HepG2 (cell line): Measurements from ENCODE around the gene NOX3. TPM values are rescaled to one million over a fixed set of nuclear protein-coding genes. Genes with fewer than 3 reads are reported as not detected.
A peak's percentile ranks its signal among the peaks of the same experiment; 100 is the strongest.

Source experiments
- ATAC-seq: fragments of 200-7000 bp; cut with Tn5 transposase; 3 replicates; pipeline ENCODE4 v1.9.1; 2020; ENCODE audit warnings: mild to moderate bottlenecking, moderate library complexity
- BruUV-seq: library from RNA; stranded (reverse); fragments of 400-500 nt; replicated peaks from 2 replicates; lab custom pipeline; 2021; lab: Mats Ljungman, UMichigan
- CTCF ChIA-PET: fragments of 300-600 bp; formaldehyde crosslinking; extraction: SDS; loops from one replicate; lab custom pipeline; 2021; ENCODE audit warnings: low total read pairs, inconsistent platforms, low intra/inter-chr PET ratio; lab: Yijun Ruan, JAX
- POLR2A ChIA-PET: fragments of 350-600 bp; sonication (Branson Sonifier 250); formaldehyde crosslinking; loops from one replicate; lab custom pipeline; 2020; ENCODE audit warnings: antibody characterized with exemption, inconsistent platforms; lab: Yijun Ruan, JAX
- DNase-seq: peaks from one replicate; pipeline ENCODE4 v3.0.0-alpha.2; 2015; ENCODE audit warnings: low spot score
- FAIRE-seq: peaks from 3 replicates; lab custom pipeline; 2011; peaks lifted over from hg19 to GRCh38; lab: Jason Lieb, UNC
- H2AFZ ChIP-seq: one replicate; pipeline ENCODE4 v1.6.1; 2011; ENCODE audit warnings: low read length, inconsistent platforms
- H3K27ac ChIP-seq: fragments of 300-600 bp; 3 replicates; pipeline ENCODE4 v1.8.0; 2011; ENCODE audit warnings: mixed run types, mild to moderate bottlenecking, mixed read lengths, low read length, inconsistent platforms; ENCODE audit not compliant: insufficient read depth; ENCODE audit errors: extremely low read length
- H3K27me3 ChIP-seq, 2 experiments: fragments of 200-600 bp in 1 of 2; 2 replicates in 1 of 2; 3 replicates in 1 of 2; pipeline versions ENCODE4 v1.6.0 to v1.8.0; 2011; ENCODE audit warnings: low read length in 2 of 2, mild to moderate bottlenecking in 2 of 2, moderate library complexity in 2 of 2, inconsistent platforms in 1 of 2; ENCODE audit not compliant: insufficient read depth in 2 of 2, control insufficient read depth in 1 of 2
- H3K36me3 ChIP-seq, 2 experiments: fragments of 200-600 bp in 1 of 2; replicated peaks in 1 of 2; 2 replicates in 1 of 2; 3 replicates in 1 of 2; pipeline versions ENCODE4 v1.5.1 to v1.8.0; 2011; ENCODE audit warnings: low read length in 2 of 2, inconsistent platforms in 1 of 2; ENCODE audit not compliant: insufficient read depth in 2 of 2, control insufficient read depth in 1 of 2
- H3K4me1 ChIP-seq: 2 replicates; pipeline ENCODE4 v1.5.1; 2012; ENCODE audit warnings: low read length, inconsistent platforms; ENCODE audit not compliant: insufficient read depth
- H3K4me2 ChIP-seq: 2 replicates; pipeline ENCODE4 v1.6.0; 2011; ENCODE audit warnings: low read depth, low read length, inconsistent platforms
- H3K4me3 ChIP-seq, 3 experiments: fragments of 200-600 bp in 1 of 3; sonication (generic), shearing (Covaris generic) in 1 of 3; replicated peaks in 1 of 3; 2 replicates each; pipeline ENCODE4 v1.5.1; 2011 to 2016; ENCODE audit warnings: low read length in 3 of 3, inconsistent platforms in 2 of 3, low read depth in 2 of 3, mild to moderate bottlenecking in 2 of 3, control low read depth in 1 of 3, mixed read lengths in 1 of 3; ENCODE audit not compliant: insufficient read depth in 1 of 3
- H3K79me2 ChIP-seq: one replicate; pipeline ENCODE4 v1.6.1; 2011; ENCODE audit warnings: low read length, inconsistent platforms; ENCODE audit not compliant: insufficient read depth
- H3K9ac ChIP-seq: 2 replicates; pipeline ENCODE4 v1.6.0; 2011; ENCODE audit warnings: mild to moderate bottlenecking, low read depth, low read length, inconsistent platforms; ENCODE audit not compliant: insufficient read depth
- H3K9me3 ChIP-seq: 2 replicates; pipeline ENCODE4 v1.5.1; 2012; ENCODE audit warnings: mild to moderate bottlenecking, low read length
- H4K20me1 ChIP-seq: 2 replicates; pipeline ENCODE4 v1.6.0; 2011; ENCODE audit warnings: inconsistent platforms, mild to moderate bottlenecking, low read length, moderate library complexity; ENCODE audit not compliant: insufficient read depth
- HNF4G ChIP-seq, 2 experiments: sonication (generic) in 1 of 2; formaldehyde crosslinking in 1 of 2; IDR thresholded peaks; 2 replicates each; pipeline versions ENCODE4 v1.4.0 to v1.6.1; 2011 to 2020; ENCODE audit warnings: borderline replicate concordance in 2 of 2, low read depth in 2 of 2, mild to moderate bottlenecking in 2 of 2, low read length in 1 of 2, missing genetic modification reagents in 1 of 2, moderate library complexity in 1 of 2
- MEF2D ChIP-seq: sonication (generic); formaldehyde crosslinking; IDR thresholded peaks from 2 replicates; pipeline ENCODE4 v1.5.1; 2020; ENCODE audit warnings: mild to moderate bottlenecking, missing genetic modification reagents
- MXD4 ChIP-seq: IDR thresholded peaks from 2 replicates; pipeline ENCODE4 v1.6.1; 2016; ENCODE audit warnings: mild to moderate bottlenecking, missing biosample characterization, missing genetic modification reagents
- MYC ChIP-seq: sonication (generic); formaldehyde crosslinking; IDR thresholded peaks from 2 replicates; pipeline ENCODE4 v1.9.0; 2021; ENCODE audit warnings: missing genetic modification reagents, borderline replicate concordance
- NCOA2 ChIP-seq: sonication (generic); formaldehyde crosslinking; IDR thresholded peaks from 2 replicates; pipeline ENCODE4 v1.8.0; 2022; ENCODE audit warnings: inconsistent platforms
- PPARG ChIP-seq: conservative IDR thresholded peaks from 2 replicates; pipeline ENCODE4 v1.6.1; 2016; ENCODE audit warnings: missing biosample characterization, missing genetic modification reagents
- RAD21 ChIP-seq: fragments of 450-650 bp; formaldehyde crosslinking; IDR thresholded peaks from 2 replicates; pipeline ENCODE4 v1.5.0; 2020; ENCODE audit warnings: mild to moderate bottlenecking
- REPIN1 ChIP-seq: sonication (generic); formaldehyde crosslinking; IDR thresholded peaks from 2 replicates; pipeline ENCODE4 v1.8.0; 2022; ENCODE audit warnings: missing genetic modification reagents, low read depth, mild to moderate bottlenecking, borderline replicate concordance
- SAP130 ChIP-seq: IDR thresholded peaks from 2 replicates; pipeline ENCODE4 v1.6.1; 2016; ENCODE audit warnings: low read depth
- SOX5 ChIP-seq: IDR thresholded peaks from 2 replicates; pipeline ENCODE4 v1.6.1; 2016; ENCODE audit warnings: borderline replicate concordance
- SP1 ChIP-seq, 2 experiments: fragments of 450-650 bp in 1 of 2; sonication (generic) in 1 of 2; formaldehyde crosslinking in 1 of 2; IDR thresholded peaks; 2 replicates each; pipeline versions ENCODE4 v1.4.0 to v1.6.1; 2016 to 2020; ENCODE audit warnings: missing genetic modification reagents in 1 of 2
- ZBTB8A ChIP-seq: sonication (generic); formaldehyde crosslinking; IDR thresholded peaks from 2 replicates; pipeline ENCODE4 v1.4.0; 2020; ENCODE audit warnings: mild to moderate bottlenecking, low read depth, missing genetic modification reagents, borderline replicate concordance
- ZNF530 ChIP-seq: sonication (generic); formaldehyde crosslinking; IDR thresholded peaks from 2 replicates; pipeline ENCODE4 v1.5.0; 2020; ENCODE audit warnings: low read depth, mild to moderate bottlenecking, missing genetic modification reagents
- ZNF614 ChIP-seq: IDR thresholded peaks from 2 replicates; pipeline ENCODE4 v1.6.1; 2018; ENCODE audit warnings: missing biosample characterization, missing genetic modification reagents, inconsistent platforms, borderline replicate concordance
- ZSCAN12 ChIP-seq: sonication (generic); formaldehyde crosslinking; IDR thresholded peaks from 2 replicates; pipeline ENCODE4 v1.9.0; 2021; ENCODE audit warnings: mild to moderate bottlenecking, missing genetic modification reagents
- WGBS: methylation state at CpG from one replicate; pipeline ENCODE4 v1.1.6; 2017; ENCODE audit warnings: low lambda C conversion rate; 5-methylcytosine and 5-hydroxymethylcytosine counted together
- in situ Hi-C: cut with HindIII; loops from 2 replicates; pipeline ENCODE4 v1.10.0; 2017; ENCODE audit warnings: low pct_unique_long_range_greater_than_20kb; ENCODE audit not compliant: extremely low pct_ligation_motif_present
- intact Hi-C: fragments of 100-400 bp; cut with micrococcal nuclease; formaldehyde crosslinking; loops from one replicate; pipeline ENCODE4 v1.10.0; 2022; ENCODE audit not compliant: unreplicated experiment
- polyA plus RNA-seq, 8 experiments: library from polyadenylated mRNA; depleted of rRNA in 3 of 8; stranded (reverse) in 7 of 8; unstranded in 1 of 8; fragments of >200 nt; fragmentation: Illumina TruSeq in 4 of 8; extraction: Trizol in 4 of 8; gene quantifications; 2 replicates each; pipeline versions ENCODE4 v1.2.1 to v1.2.3, GENCODE V29; 2011 to 2016; ENCODE audit warnings: low read depth in 4 of 8, missing spikeins in 1 of 8, mixed read lengths in 1 of 8; ENCODE audit not compliant: insufficient read depth in 1 of 8
- total RNA-seq, 5 experiments: library from RNA; depleted of rRNA; stranded (reverse); fragments of >200 nt; fragmentation: Illumina TruSeq; extraction: Trizol; gene quantifications; 2 replicates each; pipeline ENCODE4 v1.2.3, GENCODE V29; 2016; ENCODE audit warnings: low read depth in 1 of 5
- TF ChIP-seq, protein P1 (sequence below): sonication (generic); formaldehyde crosslinking; IDR thresholded peaks from 2 replicates; pipeline ENCODE4 v1.5.0; 2020; ENCODE audit warnings: mild to moderate bottlenecking, missing genetic modification reagents
- TF ChIP-seq, protein P2 (sequence below): IDR thresholded peaks from 2 replicates; pipeline ENCODE4 v1.6.1; 2016; ENCODE audit warnings: missing compliant biosample characterization, missing genetic modification reagents, borderline replicate concordance
- TF ChIP-seq, protein P3 (sequence below): IDR thresholded peaks from 2 replicates; pipeline ENCODE4 v1.4.0; 2020; ENCODE audit warnings: mild to moderate bottlenecking, missing genetic modification reagents

The NOX3 gene
- total and polyA plus RNA-seq, 2 of the 13 experiments (the other 11 are each of a cell fraction or from before 2014, with no cell fraction given): 0.09 to 0.18 TPM

GRCh38 chr6:155414049-155414448 is 41.6 kb downstream of the NOX3 start:
- peaks cover 60% of the 10 kb centered on the region for H3K4me1 ChIP-seq
- FAIRE-seq (no peak), ATAC-seq (peak; percentile 60), DNase-seq (peak; percentile 64)
- ChIA-PET POLR2A (interaction anchor here (1.0 to 1.5 kb wide), 2 partner anchors 15 to 85 kb away, joined by 5 to 10 read pairs; no protein-coding TSS in a partner anchor), CTCF (no interaction called here)
- 70% methylated on average over 3 of the region's 3 CpGs for WGBS
- in situ Hi-C loops (no loop called here), intact Hi-C loops (no loop called here)
- H3K4me3 ChIP-seq: no peak overlapping the region
- H3K4me2 ChIP-seq: peak overlapping the region; percentile 22; the same call in 1 of the 2 replicates
- no peaks in the 10 kb centered on the region for H3K36me3 ChIP-seq
- H3K9ac ChIP-seq: 0 out of 2 replicates have a peak overlapping the region, but pooled peaks have one; percentile 7
- peak overlapping the region; percentile 44 for H2AFZ ChIP-seq
- H3K9me3 ChIP-seq: no peaks in the 10 kb centered on the region
- peak overlapping the region; percentile 62 for H3K27ac ChIP-seq
- no TSS peak for BruUV-seq
- no peaks in the 10 kb centered on the region for H3K79me2 ChIP-seq
- no peaks in the 10 kb centered on the region for H3K27me3 ChIP-seq
- H4K20me1 ChIP-seq: no peaks in the 10 kb centered on the region
- TF ChIP-seq RAD21 (CRISPR knock-in tag) (no peak), PPARG (CRISPR knock-in tag) (0 out of 2 replicates have a peak, but pooled peaks have one; percentile 29), SP1 (IDR thresholded peaks at IDR 0.05) (no peak), SP1 (CRISPR knock-in tag; IDR thresholded peaks at IDR 0.05) (no peak), ZBTB8A (no peak), MEF2D (CRISPR knock-in tag) (no peak), MYC (CRISPR knock-in tag) (no peak), SOX5 (CRISPR knock-in tag) (peak; percentile 46; the same call in 1 of the 2 replicates), REPIN1 (CRISPR knock-in tag) (0 out of 2 replicates have a peak, but pooled peaks have one; percentile 23), NCOA2 (CRISPR knock-in tag) (peak; percentile 53), ZNF530 (CRISPR knock-in tag) (no peak), MXD4 (0 out of 2 replicates have a peak, but pooled peaks have one; percentile 31), SAP130 (CRISPR knock-in tag) (0 out of 2 replicates have a peak, but pooled peaks have one; percentile 19), ZSCAN12 (CRISPR knock-in tag) (no peak), ZNF614 (peak; percentile 17; the same call in 1 of the 2 replicates), HNF4G (IDR thresholded peaks at IDR 0.05; ENCODE audit: borderline replicate concordance, low read depth, low read length) (peak; percentile 49; the same call in 1 of the 2 replicates), HNF4G (CRISPR knock-in tag; IDR thresholded peaks at IDR 0.05; ENCODE audit: borderline replicate concordance, low read depth) (no peak)
- TF ChIP-seq, protein P1, sequence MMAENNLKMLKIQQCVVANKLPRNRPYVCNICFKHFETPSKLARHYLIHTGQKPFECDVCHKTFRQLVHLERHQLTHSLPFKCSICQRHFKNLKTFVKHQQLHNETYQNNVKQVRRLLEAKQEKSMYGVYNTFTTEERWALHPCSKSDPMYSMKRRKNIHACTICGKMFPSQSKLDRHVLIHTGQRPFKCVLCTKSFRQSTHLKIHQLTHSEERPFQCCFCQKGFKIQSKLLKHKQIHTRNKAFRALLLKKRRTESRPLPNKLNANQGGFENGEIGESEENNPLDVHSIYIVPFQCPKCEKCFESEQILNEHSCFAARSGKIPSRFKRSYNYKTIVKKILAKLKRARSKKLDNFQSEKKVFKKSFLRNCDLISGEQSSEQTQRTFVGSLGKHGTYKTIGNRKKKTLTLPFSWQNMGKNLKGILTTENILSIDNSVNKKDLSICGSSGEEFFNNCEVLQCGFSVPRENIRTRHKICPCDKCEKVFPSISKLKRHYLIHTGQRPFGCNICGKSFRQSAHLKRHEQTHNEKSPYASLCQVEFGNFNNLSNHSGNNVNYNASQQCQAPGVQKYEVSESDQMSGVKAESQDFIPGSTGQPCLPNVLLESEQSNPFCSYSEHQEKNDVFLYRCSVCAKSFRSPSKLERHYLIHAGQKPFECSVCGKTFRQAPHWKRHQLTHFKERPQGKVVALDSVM (CRISPR knock-in tag): no peak
- TF ChIP-seq, protein P2, sequence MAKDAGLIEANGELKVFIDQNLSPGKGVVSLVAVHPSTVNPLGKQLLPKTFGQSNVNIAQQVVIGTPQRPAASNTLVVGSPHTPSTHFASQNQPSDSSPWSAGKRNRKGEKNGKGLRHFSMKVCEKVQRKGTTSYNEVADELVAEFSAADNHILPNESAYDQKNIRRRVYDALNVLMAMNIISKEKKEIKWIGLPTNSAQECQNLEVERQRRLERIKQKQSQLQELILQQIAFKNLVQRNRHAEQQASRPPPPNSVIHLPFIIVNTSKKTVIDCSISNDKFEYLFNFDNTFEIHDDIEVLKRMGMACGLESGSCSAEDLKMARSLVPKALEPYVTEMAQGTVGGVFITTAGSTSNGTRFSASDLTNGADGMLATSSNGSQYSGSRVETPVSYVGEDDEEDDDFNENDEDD (CRISPR knock-in tag): peak; percentile 32; the same call in 1 of the 2 replicates
- TF ChIP-seq, protein P3, sequence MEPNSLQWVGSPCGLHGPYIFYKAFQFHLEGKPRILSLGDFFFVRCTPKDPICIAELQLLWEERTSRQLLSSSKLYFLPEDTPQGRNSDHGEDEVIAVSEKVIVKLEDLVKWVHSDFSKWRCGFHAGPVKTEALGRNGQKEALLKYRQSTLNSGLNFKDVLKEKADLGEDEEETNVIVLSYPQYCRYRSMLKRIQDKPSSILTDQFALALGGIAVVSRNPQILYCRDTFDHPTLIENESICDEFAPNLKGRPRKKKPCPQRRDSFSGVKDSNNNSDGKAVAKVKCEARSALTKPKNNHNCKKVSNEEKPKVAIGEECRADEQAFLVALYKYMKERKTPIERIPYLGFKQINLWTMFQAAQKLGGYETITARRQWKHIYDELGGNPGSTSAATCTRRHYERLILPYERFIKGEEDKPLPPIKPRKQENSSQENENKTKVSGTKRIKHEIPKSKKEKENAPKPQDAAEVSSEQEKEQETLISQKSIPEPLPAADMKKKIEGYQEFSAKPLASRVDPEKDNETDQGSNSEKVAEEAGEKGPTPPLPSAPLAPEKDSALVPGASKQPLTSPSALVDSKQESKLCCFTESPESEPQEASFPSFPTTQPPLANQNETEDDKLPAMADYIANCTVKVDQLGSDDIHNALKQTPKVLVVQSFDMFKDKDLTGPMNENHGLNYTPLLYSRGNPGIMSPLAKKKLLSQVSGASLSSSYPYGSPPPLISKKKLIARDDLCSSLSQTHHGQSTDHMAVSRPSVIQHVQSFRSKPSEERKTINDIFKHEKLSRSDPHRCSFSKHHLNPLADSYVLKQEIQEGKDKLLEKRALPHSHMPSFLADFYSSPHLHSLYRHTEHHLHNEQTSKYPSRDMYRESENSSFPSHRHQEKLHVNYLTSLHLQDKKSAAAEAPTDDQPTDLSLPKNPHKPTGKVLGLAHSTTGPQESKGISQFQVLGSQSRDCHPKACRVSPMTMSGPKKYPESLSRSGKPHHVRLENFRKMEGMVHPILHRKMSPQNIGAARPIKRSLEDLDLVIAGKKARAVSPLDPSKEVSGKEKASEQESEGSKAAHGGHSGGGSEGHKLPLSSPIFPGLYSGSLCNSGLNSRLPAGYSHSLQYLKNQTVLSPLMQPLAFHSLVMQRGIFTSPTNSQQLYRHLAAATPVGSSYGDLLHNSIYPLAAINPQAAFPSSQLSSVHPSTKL (CRISPR knock-in tag): peak; percentile 59
